Measurements from ENCODE around the gene CNPY4. TPM values are rescaled to one million over a fixed set of nuclear protein-coding genes. Genes with fewer than 3 reads are reported as not detected.

CNPY4 gene
- polyA plus RNA-seq, 3 donors: 6.2 to 6.8 (median 6.2) TPM

- TF ChIP-seq, protein P1, sequence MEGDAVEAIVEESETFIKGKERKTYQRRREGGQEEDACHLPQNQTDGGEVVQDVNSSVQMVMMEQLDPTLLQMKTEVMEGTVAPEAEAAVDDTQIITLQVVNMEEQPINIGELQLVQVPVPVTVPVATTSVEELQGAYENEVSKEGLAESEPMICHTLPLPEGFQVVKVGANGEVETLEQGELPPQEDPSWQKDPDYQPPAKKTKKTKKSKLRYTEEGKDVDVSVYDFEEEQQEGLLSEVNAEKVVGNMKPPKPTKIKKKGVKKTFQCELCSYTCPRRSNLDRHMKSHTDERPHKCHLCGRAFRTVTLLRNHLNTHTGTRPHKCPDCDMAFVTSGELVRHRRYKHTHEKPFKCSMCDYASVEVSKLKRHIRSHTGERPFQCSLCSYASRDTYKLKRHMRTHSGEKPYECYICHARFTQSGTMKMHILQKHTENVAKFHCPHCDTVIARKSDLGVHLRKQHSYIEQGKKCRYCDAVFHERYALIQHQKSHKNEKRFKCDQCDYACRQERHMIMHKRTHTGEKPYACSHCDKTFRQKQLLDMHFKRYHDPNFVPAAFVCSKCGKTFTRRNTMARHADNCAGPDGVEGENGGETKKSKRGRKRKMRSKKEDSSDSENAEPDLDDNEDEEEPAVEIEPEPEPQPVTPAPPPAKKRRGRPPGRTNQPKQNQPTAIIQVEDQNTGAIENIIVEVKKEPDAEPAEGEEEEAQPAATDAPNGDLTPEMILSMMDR (IDR thresholded peaks at IDR 0.05): no peak
- 84% methylated on average over 14 of the region's 19 CpGs for WGBS (ENCODE audit: insufficient coverage)
- Histone ChIP-seq H3K36me3 (replicated peaks in 1 of 2; ENCODE audit: control insufficient read depth in 1 of 2, insufficient read depth in 2 of 2, low read length in 2 of 2) (peaks cover 63 to 65% of the 10 kb centered on the region in 2 donors), H3K9ac (ENCODE audit: insufficient read depth, low read length, poor library complexity, severe bottlenecking) (no peak overlapping the region), H3K27ac (ENCODE audit: low read depth in 1 of 2, low read length in 2 of 2) (no peak overlapping the region), H2AFZ (ENCODE audit: insufficient read depth, low read depth, low read length, poor library complexity, severe bottlenecking) (no peak overlapping the region), H4K20me1 (ENCODE audit: insufficient read depth, low read length) (no peaks in the 10 kb centered on the region), H3K9me3 (replicated peaks in 1 of 2; ENCODE audit: control insufficient read depth in 1 of 2, insufficient read depth in 1 of 2, low read length in 2 of 2) (no peaks in the 10 kb centered on the region), H3K4me2 (replicated peaks; ENCODE audit: extremely low read depth, low read length, poor library complexity, severe bottlenecking) (no peak overlapping the region), H3K4me3 (replicated peaks in 1 of 3; ENCODE audit: low read depth in 2 of 3, low read length in 3 of 3) (no peak overlapping the region), H3K27me3 (ENCODE audit: control insufficient read depth in 2 of 2, insufficient read depth in 2 of 2, low read length in 2 of 2) (no peaks in the 10 kb centered on the region), H3K79me2 (ENCODE audit: insufficient read depth, low read length) (peaks cover 16% of the 10 kb centered on the region), H3K4me1 (ENCODE audit: control insufficient read depth in 1 of 2, insufficient read depth in 2 of 2, low read length in 2 of 2) (peaks cover 14 to 20% of the 10 kb centered on the region in 2 donors)
- Mint-ChIP-seq H3K9me3 (no peaks in the 10 kb centered on the region), H3K4me3 (no peak overlapping the region), H3K4me1 (peaks cover 13% of the 10 kb centered on the region), H3K27ac (peak overlapping the region in 3 of 7 donors; percentile 7 to 58 (median 50)), H3K27me3 (ENCODE audit: low read depth in 3 of 3) (peaks cover 0 to 1% (median 0%) of the 10 kb centered on the region in 3 donors), H3K36me3 (peaks cover 61 to 64% of the 10 kb centered on the region in 2 donors)
- no peak for DNase-seq
- intact Hi-C loops (cut with micrococcal nuclease): no loop called here
Measured at GRCh38 chr7:100091411-100092181, 27.8 kb upstream of the CNPY4 start.

DNA sequence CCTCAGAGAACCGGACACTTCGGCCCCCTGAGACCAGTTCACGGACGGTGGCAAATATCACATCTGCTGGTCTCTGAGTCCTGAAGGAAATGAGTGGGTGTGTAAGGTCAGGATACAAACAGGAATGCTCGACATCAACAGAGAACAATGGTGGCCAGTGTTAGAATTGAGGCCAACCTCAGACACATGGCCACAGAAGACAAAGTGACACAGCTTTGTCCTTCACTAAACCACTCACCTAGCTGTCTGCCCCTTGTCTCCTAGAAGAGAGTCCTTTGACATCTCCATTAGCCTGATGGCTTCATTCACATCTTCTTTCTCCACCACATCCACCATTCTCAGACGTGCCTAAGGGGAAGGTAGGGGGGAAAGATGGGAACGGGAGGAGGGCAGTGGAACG, 26.4 kb upstream of the CNPY4 start:
- no peak overlapping the region for H3K4me3 Mint-ChIP-seq
- intact Hi-C loops (cut with micrococcal nuclease): no loop called here
- 95% methylated on average over 4 of the region's 8 CpGs for WGBS (ENCODE audit: insufficient coverage)
- no peaks in the 10 kb centered on the region for H3K27me3 ChIP-seq (ENCODE audit: control insufficient read depth in 2 of 2, insufficient read depth in 2 of 2, low read length in 2 of 2)
- H3K27ac Mint-ChIP-seq: peak overlapping the region in 5 of 7 donors; percentile 20 to 82 (median 59)
- no peak overlapping the region for H3K27ac ChIP-seq (ENCODE audit: low read depth in 1 of 2, low read length in 2 of 2)
- H3K27me3 Mint-ChIP-seq (ENCODE audit: low read depth in 3 of 3): peaks cover 0 to 1% (median 0%) of the 10 kb centered on the region in 3 donors
- H3K36me3 Mint-ChIP-seq: peaks cover 73 to 78% of the 10 kb centered on the region in 2 donors
- H3K9me3 Mint-ChIP-seq: no peaks in the 10 kb centered on the region
- no peak overlapping the region for H3K9ac ChIP-seq (ENCODE audit: insufficient read depth, low read length, poor library complexity, severe bottlenecking)
- H2AFZ ChIP-seq (ENCODE audit: insufficient read depth, low read depth, low read length, poor library complexity, severe bottlenecking): no peak overlapping the region
- peaks cover 13 to 17% of the 10 kb centered on the region in 2 donors for H3K4me1 ChIP-seq (ENCODE audit: control insufficient read depth in 1 of 2, insufficient read depth in 2 of 2, low read length in 2 of 2)
- no peaks in the 10 kb centered on the region for H3K9me3 ChIP-seq (replicated peaks in 1 of 2; ENCODE audit: control insufficient read depth in 1 of 2, insufficient read depth in 1 of 2, low read length in 2 of 2)
- TF ChIP-seq, protein P1 (IDR thresholded peaks at IDR 0.05): no peak
- H3K4me2 ChIP-seq (replicated peaks; ENCODE audit: extremely low read depth, low read length, poor library complexity, severe bottlenecking): no peak overlapping the region
- peaks cover 13% of the 10 kb centered on the region for H3K4me1 Mint-ChIP-seq
- peaks cover 25% of the 10 kb centered on the region for H3K79me2 ChIP-seq (ENCODE audit: insufficient read depth, low read length)
- no peak overlapping the region for H3K4me3 ChIP-seq (replicated peaks in 1 of 3; ENCODE audit: low read depth in 2 of 3, low read length in 3 of 3)
- H3K36me3 ChIP-seq (replicated peaks in 1 of 2; ENCODE audit: control insufficient read depth in 1 of 2, insufficient read depth in 2 of 2, low read length in 2 of 2): peaks cover 75 to 79% of the 10 kb centered on the region in 2 donors
- no peaks in the 10 kb centered on the region for H4K20me1 ChIP-seq (ENCODE audit: insufficient read depth, low read length)
- DNase-seq: no peak
